Retinal pigment epithelial cell (primary cell): ENCODE results near the gene BPIFB3.

ENCODE experiments used
- DNase-seq: peaks from one replicate; pipeline ENCODE4 v3.0.0-alpha.2; 2010; ENCODE audit warnings: low read depth
- H3K4me3 ChIP-seq: 2 replicates; pipeline ENCODE4 v1.5.1; 2011; ENCODE audit warnings: mild to moderate bottlenecking, low read length, control low read depth, moderate library complexity
- CTCF ChIP-seq: conservative IDR thresholded peaks from 2 replicates; pipeline ENCODE4 v1.5.1; 2011; ENCODE audit warnings: low read depth, low read length, control low read depth, inconsistent platforms

BPIFB3 gene

DNA sequence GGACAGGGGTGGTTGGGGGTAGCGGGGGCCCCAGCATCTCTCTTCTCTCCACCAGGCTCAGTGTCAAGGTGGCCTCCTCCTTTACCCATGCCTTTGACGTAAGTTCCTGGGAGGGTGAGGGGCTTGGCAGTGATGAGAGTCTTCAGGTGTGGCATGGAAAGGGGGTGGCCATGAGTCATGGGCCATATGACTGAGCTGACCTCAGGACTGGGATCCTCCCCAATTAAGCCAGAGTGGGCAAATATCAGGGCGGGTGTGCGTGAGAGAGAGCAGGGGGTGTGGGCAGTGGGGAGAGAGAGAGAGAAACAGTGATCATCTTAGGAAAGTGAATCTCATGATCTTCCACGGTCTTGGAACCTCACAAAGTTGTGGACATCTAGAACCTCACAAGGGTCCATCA lies 17.5 kb downstream of the BPIFB3 start:
- no peak for TF ChIP-seq CTCF
- no peak overlapping the region for H3K4me3 ChIP-seq
- DNase-seq: no peak

- no peak overlapping the region for H3K4me3 ChIP-seq
- no peak for DNase-seq
- TF ChIP-seq CTCF: no peak
Measured at GRCh38 chr20:33072362-33072761, 18.7 kb downstream of the BPIFB3 start.

DNA sequence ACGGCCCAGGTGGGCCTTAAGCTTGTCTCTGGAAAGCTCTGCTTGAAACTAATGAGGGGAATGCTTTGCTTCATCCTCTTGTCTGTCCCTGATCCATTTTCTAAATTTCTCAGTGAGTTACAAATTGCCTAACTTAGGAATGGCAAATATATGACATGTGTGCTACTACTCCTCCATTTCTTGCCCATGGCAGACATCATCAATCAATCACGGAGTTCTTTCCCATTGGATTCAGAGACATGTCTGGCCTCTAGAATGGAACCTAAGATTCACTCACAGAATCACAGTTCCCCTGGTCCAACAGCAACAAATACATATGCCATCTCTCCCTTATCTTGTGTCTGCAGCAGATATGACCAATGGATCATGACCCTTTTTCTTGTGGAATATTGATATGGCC lies 19.1 kb downstream of the BPIFB3 start:
- DNase-seq: no peak
- TF ChIP-seq CTCF: no peak
- no peak overlapping the region for H3K4me3 ChIP-seq

DNA sequence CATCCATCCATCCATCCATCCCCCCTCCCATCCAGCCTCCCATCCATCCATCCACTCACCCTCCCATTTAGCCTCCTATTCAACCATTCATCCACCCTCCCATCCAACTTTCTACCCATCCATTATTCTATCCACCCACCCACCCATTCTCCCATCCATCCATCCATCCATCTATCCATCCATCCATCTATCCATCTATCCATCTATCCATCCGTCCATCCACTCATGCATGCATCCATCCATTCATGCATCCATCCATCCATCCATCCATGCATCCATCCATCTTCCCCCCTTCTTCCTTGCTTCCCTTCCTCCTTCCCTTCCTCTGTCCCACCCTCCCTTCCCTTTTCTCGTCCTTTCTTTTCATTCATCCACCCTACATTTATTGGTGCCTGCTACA lies 21.0 kb downstream of the BPIFB3 start:
- no peak overlapping the region for H3K4me3 ChIP-seq
- TF ChIP-seq CTCF: no peak
- DNase-seq: no peak

DNA sequence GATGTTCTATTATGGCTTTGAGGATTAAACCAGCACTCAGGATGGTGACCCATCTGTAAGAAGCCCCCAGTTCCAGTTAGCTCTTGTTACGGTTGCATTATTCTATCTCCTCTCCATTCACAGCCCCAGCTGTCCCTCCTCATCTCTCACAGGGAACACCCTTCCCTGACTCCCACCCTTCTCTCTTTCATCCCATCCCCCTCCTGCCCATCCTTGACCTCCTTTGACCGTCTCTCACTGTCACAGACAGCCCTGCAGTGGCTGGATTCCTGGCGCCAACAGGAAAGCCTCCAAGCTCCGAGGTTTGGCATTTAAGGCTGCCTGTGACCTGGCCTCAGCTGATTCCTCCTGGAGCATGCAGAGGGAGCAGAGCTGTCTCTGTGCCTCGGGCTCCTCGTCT lies 21.6 kb downstream of the BPIFB3 start:
- DNase-seq: no peak
- H3K4me3 ChIP-seq: no peak overlapping the region
- TF ChIP-seq CTCF: no peak

DNA sequence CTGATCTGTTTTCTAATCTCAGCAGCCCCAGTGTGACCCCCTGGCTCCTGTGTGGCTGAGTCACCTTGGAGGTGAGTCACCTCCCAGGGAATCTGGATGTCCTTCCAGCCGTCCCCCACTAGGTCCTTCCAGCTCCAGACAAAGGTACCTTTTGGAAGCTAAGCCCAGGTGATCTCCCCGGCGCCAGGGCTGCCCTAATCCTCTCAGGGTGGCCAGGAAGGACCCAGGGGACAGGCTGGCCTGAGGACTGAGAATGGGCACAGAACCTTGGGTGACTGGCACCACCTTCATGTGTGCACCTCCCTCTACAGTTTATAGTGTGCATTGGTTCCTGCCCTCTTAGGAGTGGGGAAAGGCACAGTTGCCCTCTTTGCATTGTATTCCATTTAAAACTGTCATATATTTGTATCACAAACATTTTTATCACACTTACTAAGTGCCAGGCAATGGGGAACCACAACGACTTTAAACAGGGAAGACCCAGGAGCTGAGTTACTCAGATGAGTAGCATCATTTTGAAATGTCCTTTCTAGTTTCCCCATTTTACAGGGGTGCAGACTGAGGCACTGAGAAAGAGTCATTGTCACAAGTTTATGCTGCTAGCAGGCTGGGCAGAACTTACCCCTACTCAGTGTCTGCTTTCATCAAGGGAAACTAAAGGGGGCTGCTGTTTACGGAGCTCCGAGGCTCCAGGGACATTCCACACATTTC lies 23.1 kb downstream of the BPIFB3 start:
- peak; percentile 17 for DNase-seq
- peak; percentile 56 for TF ChIP-seq CTCF
- H3K4me3 ChIP-seq: no peak overlapping the region

DNA sequence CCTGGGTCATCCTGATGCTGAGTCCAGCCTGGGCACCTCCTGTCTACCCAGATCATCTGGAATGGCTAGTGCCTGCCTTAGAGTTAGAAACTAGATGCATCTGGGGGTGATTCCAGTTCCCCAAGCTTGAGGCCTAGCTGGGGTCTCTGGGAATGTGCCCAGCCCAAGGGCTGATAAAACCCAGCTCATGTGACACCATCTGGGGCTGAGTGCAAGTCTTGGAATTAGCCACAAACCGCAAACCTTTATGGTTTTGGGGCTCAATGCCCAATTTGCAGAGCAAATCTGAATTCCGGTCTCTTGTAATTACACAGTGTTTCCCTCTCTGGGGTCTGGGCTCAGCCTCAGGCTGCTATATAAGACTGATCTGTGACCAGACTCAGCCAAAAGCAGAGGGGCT lies 25.6 kb downstream of the BPIFB3 start, which contains the start of gene BPIFB4:
Gene BPIFB4 (plus strand): TSS at position 385 of the 400 bp plus-strand sequence. CDS start 1,884 bp downstream, outside the sequence.
- no peak for DNase-seq
- no peak for TF ChIP-seq CTCF
- no peak within 1 kb of the TSS for H3K4me3 ChIP-seq
